Keratinocyte (primary cell): ENCODE measurements around the gene NUP98. TPM values are rescaled to one million over a fixed set of nuclear protein-coding genes. Genes with fewer than 3 reads are reported as not detected.

Source experiments
- DNase-seq: peaks from one replicate; pipeline ENCODE4 v3.0.0-alpha.2; 2011; ENCODE audit warnings: low read depth, missing footprints, low spot score
- FAIRE-seq: peaks from 2 replicates; lab custom pipeline; 2011; peaks lifted over from hg19 to GRCh38; lab: Jason Lieb, UNC
- H2AFZ ChIP-seq: 2 replicates; pipeline ENCODE4 v1.6.0; 2012; ENCODE audit warnings: low read length, control low read depth, inconsistent platforms; ENCODE audit not compliant: control insufficient read depth
- H3K27ac ChIP-seq: 2 replicates; pipeline ENCODE4 v1.5.1; 2011; ENCODE audit warnings: low read length; ENCODE audit not compliant: control insufficient read depth, insufficient read depth
- H3K27me3 ChIP-seq: 3 replicates; pipeline ENCODE4 v1.6.0; 2011; ENCODE audit warnings: low read length; ENCODE audit not compliant: control insufficient read depth, insufficient read depth; ENCODE audit errors: extremely low read depth
- H3K36me3 ChIP-seq, 2 experiments: 2 replicates in 1 of 2; 3 replicates in 1 of 2; pipeline ENCODE4 v1.5.1; 2011; ENCODE audit warnings: low read length in 2 of 2, mild to moderate bottlenecking in 1 of 2; ENCODE audit not compliant: control insufficient read depth in 2 of 2, insufficient read depth in 2 of 2; ENCODE audit errors: extremely low read depth in 1 of 2
- H3K4me1 ChIP-seq: 3 replicates; pipeline ENCODE4 v1.5.1; 2011; ENCODE audit warnings: low read length; ENCODE audit not compliant: control insufficient read depth, insufficient read depth; ENCODE audit errors: extremely low read depth
- H3K4me2 ChIP-seq: 3 replicates; pipeline ENCODE4 v1.6.0; 2011; ENCODE audit warnings: low read depth, low read length; ENCODE audit not compliant: control insufficient read depth, insufficient read depth; ENCODE audit errors: extremely low read depth
- H3K4me3 ChIP-seq, 3 experiments: fragments of 200-600 bp in 1 of 3; sonication (generic) in 1 of 3; 2 replicates in 2 of 3; 3 replicates in 1 of 3; pipeline ENCODE4 v1.5.1; 2011 to 2016; ENCODE audit warnings: low read length in 3 of 3, mild to moderate bottlenecking in 3 of 3, control low read depth in 2 of 3, inconsistent platforms in 1 of 3, low read depth in 1 of 3, mixed read lengths in 1 of 3, mixed run types in 1 of 3, moderate library complexity in 1 of 3; ENCODE audit not compliant: control insufficient read depth in 2 of 3, insufficient read depth in 2 of 3; ENCODE audit errors: extremely low read depth in 1 of 3
- H3K79me2 ChIP-seq: 2 replicates; pipeline ENCODE4 v1.6.0; 2012; ENCODE audit warnings: low read length; ENCODE audit not compliant: control insufficient read depth, insufficient read depth
- H3K9ac ChIP-seq: 3 replicates; pipeline ENCODE4 v1.6.0; 2011; ENCODE audit warnings: low read length; ENCODE audit not compliant: control insufficient read depth, insufficient read depth; ENCODE audit errors: extremely low read depth
- H3K9me1 ChIP-seq: 3 replicates; pipeline ENCODE4 v1.6.0; 2011; ENCODE audit warnings: low read length; ENCODE audit not compliant: control insufficient read depth, insufficient read depth; ENCODE audit errors: extremely low read depth
- H3K9me3 ChIP-seq: 2 replicates; pipeline ENCODE4 v1.5.1; 2012; ENCODE audit warnings: low read depth, low read length; ENCODE audit not compliant: control insufficient read depth
- H4K20me1 ChIP-seq: 3 replicates; pipeline ENCODE4 v1.6.0; 2011; ENCODE audit warnings: low read length; ENCODE audit not compliant: control insufficient read depth, insufficient read depth; ENCODE audit errors: extremely low read depth
- EZH2 ChIP-seq: IDR thresholded peaks from one replicate; pipeline ENCODE4 v1.6.1; 2012; ENCODE audit warnings: inconsistent platforms, mild to moderate bottlenecking, low read length, moderate library complexity
- dilution Hi-C: fragments of 300-500 bp; cut with MboI; formaldehyde crosslinking; loops from one replicate; pipeline ENCODE4 v1.7.0; 2020; ENCODE audit warnings: low sequenced_read_pairs; ENCODE audit not compliant: extremely low pct_ligation_motif_present
- polyA plus RNA-seq, 5 experiments: library from polyadenylated mRNA; depleted of rRNA in 3 of 5; stranded (reverse) in 3 of 5; stranded (forward) in 1 of 5; unstranded in 1 of 5; fragments of >200 nt; gene quantifications; 1 replicate in 1 of 5; 2 replicates in 3 of 5; 3 replicates in 1 of 5; pipeline versions ENCODE4 v1.2.1 to v1.2.3, GENCODE V29; 2011 to 2012; ENCODE audit warnings: missing spikeins in 2 of 5, low read depth in 1 of 5, low replicate concordance in 1 of 5
- TF ChIP-seq, protein P1 (sequence below), 3 experiments: IDR thresholded peaks in 1 of 3; conservative IDR thresholded peaks in 1 of 3; optimal IDR thresholded peaks in 1 of 3; 2 replicates in 2 of 3; 3 replicates in 1 of 3; pipeline versions ENCODE3 to v1.5.1; 2011; ENCODE audit warnings: low read length in 3 of 3, mild to moderate bottlenecking in 3 of 3, moderate library complexity in 2 of 3, control low read depth in 1 of 3, inconsistent platforms in 1 of 3; ENCODE audit not compliant: insufficient read depth in 2 of 3; ENCODE audit errors: extremely low read depth in 1 of 3

Gene NUP98
- polyA plus RNA-seq, 1 donor (not counting 4 experiments of a cell fraction or from before 2014, with no cell fraction given) = 66.9 TPM

DNA sequence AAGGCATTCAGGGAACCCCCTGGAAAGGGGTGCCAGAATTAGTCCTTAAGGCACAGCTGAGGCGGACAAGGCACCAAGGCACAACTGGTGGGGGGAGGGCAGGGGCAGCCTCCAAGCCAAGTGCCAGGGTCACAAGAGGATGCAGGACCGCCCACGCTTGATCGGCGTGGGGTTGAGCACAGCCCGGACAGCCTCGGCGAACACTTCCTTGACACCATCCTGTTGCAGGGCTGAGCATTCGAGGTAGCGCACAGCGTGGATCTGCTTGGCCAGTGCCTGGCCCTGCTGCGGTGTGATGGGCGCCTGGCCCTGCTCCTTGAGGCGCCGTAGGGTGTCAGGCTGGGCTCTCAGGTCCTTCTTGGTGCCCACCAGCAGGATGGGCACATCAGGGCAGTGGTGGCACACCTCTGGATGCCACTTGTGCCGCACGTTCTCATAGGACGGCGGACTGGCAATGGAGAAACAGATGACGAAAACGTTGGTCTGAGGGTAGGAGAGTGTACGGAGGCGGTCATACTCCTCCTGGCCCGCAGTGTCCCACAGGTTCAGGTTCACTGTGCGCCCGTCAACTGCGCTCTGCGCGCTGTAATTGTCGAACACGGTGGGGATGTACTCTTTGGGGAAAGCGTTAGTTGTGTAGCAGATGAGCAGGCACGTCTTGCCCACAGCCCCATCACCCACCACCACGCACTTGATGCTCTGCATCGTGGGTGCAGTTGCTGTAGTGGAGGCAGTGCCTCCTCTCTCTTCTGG lies 30.3 kb upstream of the NUP98 start:
- Histone ChIP-seq H3K4me3 (no peak overlapping the region), H3K4me2 (no peak overlapping the region), H3K4me1 (peaks cover 5% of the 10 kb centered on the region), H3K9me3 (no peaks in the 10 kb centered on the region), H3K27ac (no peak overlapping the region), H2AFZ (no peak overlapping the region), H3K27me3 (no peaks in the 10 kb centered on the region), H3K9me1 (peaks cover 6% of the 10 kb centered on the region), H3K79me2 (peaks cover 39% of the 10 kb centered on the region), H3K9ac (no peak overlapping the region), H3K36me3 (peaks cover 27 to 38% of the 10 kb centered on the region in 2 experiments), H4K20me1 (peaks cover 2% of the 10 kb centered on the region)
- FAIRE-seq (no peak), DNase-seq (no peak)
- dilution Hi-C loops = no loop called here
- TF ChIP-seq EZH2 = no peak
- TF ChIP-seq, protein P1, sequence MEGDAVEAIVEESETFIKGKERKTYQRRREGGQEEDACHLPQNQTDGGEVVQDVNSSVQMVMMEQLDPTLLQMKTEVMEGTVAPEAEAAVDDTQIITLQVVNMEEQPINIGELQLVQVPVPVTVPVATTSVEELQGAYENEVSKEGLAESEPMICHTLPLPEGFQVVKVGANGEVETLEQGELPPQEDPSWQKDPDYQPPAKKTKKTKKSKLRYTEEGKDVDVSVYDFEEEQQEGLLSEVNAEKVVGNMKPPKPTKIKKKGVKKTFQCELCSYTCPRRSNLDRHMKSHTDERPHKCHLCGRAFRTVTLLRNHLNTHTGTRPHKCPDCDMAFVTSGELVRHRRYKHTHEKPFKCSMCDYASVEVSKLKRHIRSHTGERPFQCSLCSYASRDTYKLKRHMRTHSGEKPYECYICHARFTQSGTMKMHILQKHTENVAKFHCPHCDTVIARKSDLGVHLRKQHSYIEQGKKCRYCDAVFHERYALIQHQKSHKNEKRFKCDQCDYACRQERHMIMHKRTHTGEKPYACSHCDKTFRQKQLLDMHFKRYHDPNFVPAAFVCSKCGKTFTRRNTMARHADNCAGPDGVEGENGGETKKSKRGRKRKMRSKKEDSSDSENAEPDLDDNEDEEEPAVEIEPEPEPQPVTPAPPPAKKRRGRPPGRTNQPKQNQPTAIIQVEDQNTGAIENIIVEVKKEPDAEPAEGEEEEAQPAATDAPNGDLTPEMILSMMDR (optimal IDR thresholded peaks at IDR 0.05 in 1 of 3, IDR thresholded peaks at IDR 0.05 in 1 of 3, conservative IDR thresholded peaks at IDR 0.05 in 1 of 3; ENCODE audit: extremely low read depth in 1 of 3, insufficient read depth in 2 of 3, low read length in 3 of 3) = no peak

DNA sequence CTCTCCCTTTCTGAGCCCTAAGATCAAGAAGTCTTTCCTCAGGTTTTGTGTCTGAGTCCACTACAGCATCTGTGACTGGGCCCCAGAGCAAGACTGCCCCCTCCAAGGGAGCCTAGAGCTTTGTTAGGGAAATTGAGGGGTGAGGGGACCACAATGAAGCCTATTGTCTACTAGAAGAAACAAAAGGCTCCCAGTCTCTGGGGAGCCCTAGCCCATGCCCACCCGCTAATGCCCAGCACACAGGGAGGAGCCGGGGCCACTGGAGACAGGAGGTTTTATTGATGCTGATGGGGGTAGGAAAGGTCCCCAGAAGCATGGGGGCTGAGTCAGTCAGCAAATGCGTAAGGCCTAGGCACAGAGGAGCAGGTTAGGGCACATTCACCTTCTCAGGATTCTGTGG lies 29.4 kb upstream of the NUP98 start:
- H3K79me2 ChIP-seq = peaks cover 30% of the 10 kb centered on the region
- peaks cover 5% of the 10 kb centered on the region for H3K4me1 ChIP-seq
- dilution Hi-C loops = no loop called here
- TF ChIP-seq, protein P1 (optimal IDR thresholded peaks at IDR 0.05 in 1 of 3, IDR thresholded peaks at IDR 0.05 in 1 of 3, conservative IDR thresholded peaks at IDR 0.05 in 1 of 3; ENCODE audit: extremely low read depth in 1 of 3, insufficient read depth in 2 of 3, low read length in 3 of 3) = no peak
- no peak for TF ChIP-seq EZH2
- no peak overlapping the region for H2AFZ ChIP-seq
- H3K27me3 ChIP-seq = no peaks in the 10 kb centered on the region
- DNase-seq = no peak
- no peak overlapping the region for H3K27ac ChIP-seq
- no peak for FAIRE-seq
- H3K36me3 ChIP-seq = peaks cover 27 to 34% of the 10 kb centered on the region in 2 experiments
- H3K9ac ChIP-seq = no peak overlapping the region
- no peak overlapping the region for H3K4me2 ChIP-seq
- peaks cover 3% of the 10 kb centered on the region for H3K9me1 ChIP-seq
- H3K9me3 ChIP-seq = no peaks in the 10 kb centered on the region
- H4K20me1 ChIP-seq = peaks cover 2% of the 10 kb centered on the region
- H3K4me3 ChIP-seq = no peak overlapping the region
